ELR (cell line): ENCODE data around the gene FBLN1.
"Not testable (repeated sequence)": the region's sequence is repeated elsewhere in the genome, so short reads cannot be mapped to it uniquely, and the experiment has no call there.

Experiments
- DNase-seq: peaks from one replicate; pipeline ENCODE4 v3.0.0-alpha.2; 2015; ENCODE audit warnings: low read depth

FBLN1 gene

GRCh38 chr22:45612940-45613339, 110.3 kb downstream of the FBLN1 start:
- DNase-seq = peak; percentile 44

GRCh38 chr22:45615364-45615763, 112.7 kb downstream of the FBLN1 start:
- DNase-seq = no peak

GRCh38 chr22:45616432-45616831, 113.7 kb downstream of the FBLN1 start:
- no peak for DNase-seq

GRCh38 chr22:45617948-45618347, 115.3 kb downstream of the FBLN1 start:
- no peak for DNase-seq

GRCh38 chr22:45620706-45621105, 118.0 kb downstream of the FBLN1 start:
- no peak for DNase-seq

- DNase-seq = no peak
Observed at GRCh38 chr22:45621836-45622600, 119.3 kb downstream of the FBLN1 start.

- not testable (repeated sequence) for DNase-seq
Observed at GRCh38 chr22:45623464-45624145, 120.9 kb downstream of the FBLN1 start.

GRCh38 chr22:45626198-45626651, 123.5 kb downstream of the FBLN1 start:
- no peak for DNase-seq

GRCh38 chr22:45627489-45628233, 125.0 kb downstream of the FBLN1 start:
- no peak for DNase-seq

- DNase-seq = no peak
Observed at GRCh38 chr22:45628515-45628914, 125.8 kb downstream of the FBLN1 start.

- no peak for DNase-seq
Observed at GRCh38 chr22:45629469-45630089, 126.9 kb downstream of the FBLN1 start.

- DNase-seq = no peak
Observed at GRCh38 chr22:45630436-45630835, 127.8 kb downstream of the FBLN1 start.

- no peak for DNase-seq
Observed at GRCh38 chr22:45631140-45631840, 128.6 kb downstream of the FBLN1 start.

- DNase-seq = no peak
Observed at GRCh38 chr22:45631841-45632238, 129.2 kb downstream of the FBLN1 start.

GRCh38 chr22:45632791-45633515, 130.3 kb downstream of the FBLN1 start:
- DNase-seq = no peak

GRCh38 chr22:45636683-45637082, 134.0 kb downstream of the FBLN1 start:
- no peak for DNase-seq

GRCh38 chr22:45638197-45638596, 135.5 kb downstream of the FBLN1 start:
- DNase-seq = no peak

GRCh38 chr22:45638834-45639746, 136.4 kb downstream of the FBLN1 start:
- DNase-seq = peak; percentile 80

- no peak for DNase-seq
Observed at GRCh38 chr22:45639747-45640102, 137.0 kb downstream of the FBLN1 start.
